HCT116 (cell line): Measurements from ENCODE around the gene LPIN1. TPM values are rescaled to one million over a fixed set of nuclear protein-coding genes. Genes with fewer than 3 reads are reported as not detected.

Source experiments
- ATAC-seq: fragments of 200-7000 bp; cut with Tn5 transposase; 2 replicates; pipeline ENCODE4 v1.9.1; 2020; ENCODE audit warnings: mild to moderate bottlenecking, moderate library complexity
- BruUV-seq: library from RNA; stranded (reverse); fragments of 400-500 nt; replicated peaks from 2 replicates; lab custom pipeline; 2021; lab: Mats Ljungman, UMichigan
- CTCF ChIA-PET: fragments of 300-600 bp; sonication (Branson Sonifier 250); formaldehyde crosslinking; loops from one replicate; lab custom pipeline; 2021; ENCODE audit warnings: antibody characterized with exemption; lab: Charles Lee
- POLR2A ChIA-PET: fragments of 300-600, 350-600 bp; sonication (Branson Sonifier 250); formaldehyde crosslinking; loops from one replicate; lab custom pipeline; 2021; ENCODE audit warnings: antibody characterized with exemption; lab: Charles Lee
- RAD21 ChIA-PET, 2 experiments: fragments of 300-600 bp; sonication (Branson Sonifier 250); formaldehyde crosslinking; loops; one replicate each; lab custom pipeline; 2023; ENCODE audit warnings: low total read pairs in 2 of 2; ENCODE audit not compliant: uncharacterized antibody in 2 of 2, unreplicated experiment in 2 of 2, low non-redundant PET in 1 of 2; lab: Charles Lee
- DNase-seq: peaks from one replicate; pipeline ENCODE4 v3.0.0-alpha.2; 2010; ENCODE audit warnings: low read depth, low spot score
- H2AFZ ChIP-seq: fragments of 200-600 bp; shearing (Covaris generic), sonication (generic); 2 replicates; pipeline ENCODE4 v1.6.1; 2017; ENCODE audit warnings: low read depth, mixed run types, mixed read lengths, antibody characterized with exemption, low read length; ENCODE audit not compliant: poor library complexity, severe bottlenecking
- H3K27ac ChIP-seq: 2 replicates; pipeline ENCODE4 v1.5.1; 2012; ENCODE audit warnings: low read depth, low read length
- H3K27me3 ChIP-seq: fragments of 200-600 bp; sonication (generic); 2 replicates; pipeline ENCODE4 v1.6.1; 2016; ENCODE audit warnings: mixed run types, low read length, mixed read lengths; ENCODE audit not compliant: insufficient read depth
- H3K36me3 ChIP-seq, 2 experiments: fragments of 200-500 bp in 1 of 2; fragments of 200-600 bp in 1 of 2; sonication (Bioruptor generic) in 1 of 2; sonication (generic) in 1 of 2; 2 replicates each; pipeline versions ENCODE4 v1.5.1 to v1.6.1; 2014 to 2016; ENCODE audit warnings: low read length in 2 of 2, inconsistent platforms in 1 of 2, mixed read lengths in 1 of 2, mixed run types in 1 of 2; ENCODE audit not compliant: insufficient read depth in 2 of 2, control insufficient read depth in 1 of 2
- H3K4me1 ChIP-seq, 2 experiments: fragments of 200-600 bp in 1 of 2; sonication (generic) in 1 of 2; 2 replicates each; pipeline versions ENCODE4 v1.5.1 to v1.6.1; 2012 to 2017; ENCODE audit warnings: low read length in 2 of 2, inconsistent platforms in 1 of 2, mild to moderate bottlenecking in 1 of 2, mixed read lengths in 1 of 2, mixed run types in 1 of 2, moderate library complexity in 1 of 2; ENCODE audit not compliant: insufficient read depth in 2 of 2, control insufficient read depth in 1 of 2
- H3K4me2 ChIP-seq: fragments of 200-600 bp; sonication (generic); 2 replicates; pipeline ENCODE4 v1.6.1; 2017; ENCODE audit warnings: mixed run types, low read length, mixed read lengths
- H3K4me3 ChIP-seq, 2 experiments: fragments of 200-600 bp in 1 of 2; sonication (generic) in 1 of 2; replicated peaks in 1 of 2; 2 replicates each; pipeline ENCODE4 v1.5.1; 2011 to 2016; ENCODE audit warnings: low read length in 2 of 2, control low read depth in 1 of 2, low read depth in 1 of 2, mild to moderate bottlenecking in 1 of 2, mixed read lengths in 1 of 2, mixed run types in 1 of 2
- H3K79me2 ChIP-seq: fragments of 200-600 bp; sonication (generic); 2 replicates; pipeline ENCODE4 v1.6.1; 2017; ENCODE audit warnings: mild to moderate bottlenecking, mixed run types, low read length, moderate library complexity, mixed read lengths; ENCODE audit not compliant: insufficient read depth
- H3K9ac ChIP-seq: fragments of 200-600 bp; sonication (generic); 2 replicates; pipeline ENCODE4 v1.6.1; 2016; ENCODE audit warnings: low read length, mixed read lengths
- H3K9me2 ChIP-seq: fragments of 200-600 bp; sonication (generic), shearing (Covaris generic); 2 replicates; pipeline ENCODE4 v1.6.1; 2017; ENCODE audit warnings: mixed run types, mild to moderate bottlenecking, moderate library complexity; ENCODE audit not compliant: insufficient read depth
- H3K9me3 ChIP-seq, 2 experiments: fragments of 200-500 bp in 1 of 2; fragments of 200-600 bp in 1 of 2; sonication (Bioruptor generic) in 1 of 2; sonication (generic) in 1 of 2; 2 replicates each; pipeline ENCODE4 v1.6.1; 2014 to 2017; ENCODE audit warnings: low read length in 2 of 2, mixed read lengths in 2 of 2, inconsistent platforms in 1 of 2, low read depth in 1 of 2, mild to moderate bottlenecking in 1 of 2, mixed run types in 1 of 2, moderate library complexity in 1 of 2; ENCODE audit not compliant: control insufficient read depth in 1 of 2, insufficient read depth in 1 of 2
- H4K20me1 ChIP-seq: fragments of 200-600 bp; sonication (generic), shearing (Covaris generic); 2 replicates; pipeline ENCODE4 v1.6.1; 2017; ENCODE audit warnings: mixed run types, mild to moderate bottlenecking, moderate library complexity; ENCODE audit not compliant: insufficient read depth
- CBX3 ChIP-seq: IDR thresholded peaks from 2 replicates; pipeline ENCODE4 v1.6.1; 2012; ENCODE audit warnings: low read depth
- FOSL1 ChIP-seq: IDR thresholded peaks from 2 replicates; pipeline ENCODE4 v1.6.1; 2012; ENCODE audit warnings: low read depth
- RAD21 ChIP-seq: IDR thresholded peaks from 2 replicates; pipeline ENCODE4 v1.6.1; 2012; ENCODE audit warnings: low read depth, mild to moderate bottlenecking
- ZBTB33 ChIP-seq: IDR thresholded peaks from 2 replicates; pipeline ENCODE4 v1.6.1; 2011; ENCODE audit warnings: mild to moderate bottlenecking, low read length, moderate library complexity; ENCODE audit not compliant: insufficient replicate concordance; ENCODE audit errors: extremely low read depth
- intact Hi-C: fragments of 100-400 bp; cut with micrococcal nuclease; formaldehyde crosslinking; loops from 2 replicates; pipeline ENCODE4 v1.10.0; 2022
- total RNA-seq: library from RNA; stranded (reverse); gene quantifications from one replicate; pipeline ENCODE4 v1.2.1, GENCODE V29; 2021; ENCODE audit not compliant: unreplicated experiment

The LPIN1 gene
- total RNA-seq, 1 experiment from 2014 or later: 16.7 TPM

GRCh38 chr2:11710210-11710609 is 36.2 kb upstream of the LPIN1 start:
- H3K27ac ChIP-seq: no peak overlapping the region
- TF ChIP-seq FOSL1 (peak; percentile 9; the same call in 1 of the 2 replicates), ZBTB33 (no peak)
- no peak overlapping the region for H3K4me3 ChIP-seq
- H3K36me3 ChIP-seq: no peaks in the 10 kb centered on the region
- intact Hi-C loops: no loop called here
- no peaks in the 10 kb centered on the region for H3K79me2 ChIP-seq
- H3K27me3 ChIP-seq: no peaks in the 10 kb centered on the region
- H3K9ac ChIP-seq: no peak overlapping the region
- CTCF ChIA-PET: interaction anchor here (1.2 kb wide), 1 partner anchor 69 kb away, joined by 3 read pairs; no protein-coding TSS in a partner anchor
- no peaks in the 10 kb centered on the region for H4K20me1 ChIP-seq
- RAD21 ChIA-PET: no interaction called here
- H3K4me1 ChIP-seq: peaks cover 0 to 8% of the 10 kb centered on the region in 2 experiments; a peak in 1 of 4 replicates
- POLR2A ChIA-PET: no interaction called here
- H3K9me2 ChIP-seq: no peaks in the 10 kb centered on the region
- DNase-seq: no peak
- H3K4me2 ChIP-seq: no peak overlapping the region
- no peak; the same call in 1 of the 2 replicates for ATAC-seq
- no peak overlapping the region for H2AFZ ChIP-seq
- no peaks in the 10 kb centered on the region for H3K9me3 ChIP-seq
- no TSS peak for BruUV-seq

GRCh38 chr2:11710632-11711353 is 35.6 kb upstream of the LPIN1 start:
- no peak overlapping the region for H2AFZ ChIP-seq
- RAD21 ChIA-PET: no interaction called here
- BruUV-seq: no TSS peak
- ATAC-seq (no peak), DNase-seq (no peak)
- H3K27ac ChIP-seq: no peak overlapping the region
- H3K4me2 ChIP-seq: no peak overlapping the region
- no peaks in the 10 kb centered on the region for H3K36me3 ChIP-seq
- no peak overlapping the region for H3K4me3 ChIP-seq
- no peaks in the 10 kb centered on the region for H4K20me1 ChIP-seq
- CTCF ChIA-PET: no interaction called here
- peaks cover 0 to 8% of the 10 kb centered on the region in 2 experiments; a peak in 1 of 4 replicates for H3K4me1 ChIP-seq
- no peaks in the 10 kb centered on the region for H3K9me2 ChIP-seq
- no peaks in the 10 kb centered on the region for H3K27me3 ChIP-seq
- POLR2A ChIA-PET: no interaction called here
- no peaks in the 10 kb centered on the region for H3K79me2 ChIP-seq
- intact Hi-C loops: no loop called here
- TF ChIP-seq ZBTB33 (no peak), RAD21 (no peak), CBX3 (no peak)
- H3K9me3 ChIP-seq: no peaks in the 10 kb centered on the region
- H3K9ac ChIP-seq: no peak overlapping the region
